Heart right ventricle (tissue), 16 donors: ENCODE results near the gene KCTD10. TPM values are rescaled to one million over a fixed set of nuclear protein-coding genes. Genes with fewer than 3 reads are reported as not detected.
A peak's percentile ranks its signal among the peaks of the same experiment; 100 is the strongest.
"Not testable (repeated sequence)": the region's sequence is repeated elsewhere in the genome, so short reads cannot be mapped to it uniquely, and the experiment has no call there.

Experiments
- ATAC-seq, 8 donors: fragments of 200-7000 bp; cut with Tn5 transposase; one replicate each; pipeline ENCODE4 v1.9.1; 2020; ENCODE audit warnings: mild to moderate bottlenecking in 8 of 8, moderate library complexity in 8 of 8, moderate number of reproducible peaks in 1 of 8
- DNase-seq, 2 donors: peaks; one replicate each; pipeline ENCODE4 v3.0.0-alpha.2; 2020
- H3K27ac ChIP-seq, 10 donors: fragments of 200-600 bp; sonication (generic) in 2 of 10; one replicate each; pipeline versions ENCODE4 v1.5.0 to v1.8.0; 2020 to 2022; ENCODE audit warnings: mild to moderate bottlenecking in 3 of 10
- H3K27me3 ChIP-seq, 7 donors: fragments of 200-600 bp; one replicate each; pipeline ENCODE4 v1.8.0; 2021 to 2022; ENCODE audit warnings: mild to moderate bottlenecking in 2 of 7
- H3K36me3 ChIP-seq, 9 donors: fragments of 200-600 bp; sonication (generic) in 1 of 9; one replicate each; pipeline versions ENCODE4 v1.5.0 to v1.8.0; 2020 to 2022; ENCODE audit warnings: mild to moderate bottlenecking in 2 of 9
- H3K4me1 ChIP-seq, 9 donors: fragments of 200-600 bp; sonication (generic) in 1 of 9; one replicate each; pipeline versions ENCODE4 v1.5.0 to v1.8.0; 2020 to 2022; ENCODE audit warnings: mild to moderate bottlenecking in 4 of 9
- H3K4me3 ChIP-seq, 10 donors: fragments of 200-600 bp; sonication (generic) in 2 of 10; one replicate each; pipeline versions ENCODE4 v1.5.0 to v1.8.0; 2020 to 2022; ENCODE audit warnings: mild to moderate bottlenecking in 7 of 10, moderate library complexity in 2 of 10
- H3K9me3 ChIP-seq, 11 donors: fragments of 200-600 bp in 10 of 11; sonication (generic) in 2 of 11; one replicate each; pipeline versions ENCODE4 v1.5.0 to v1.8.0; 2013 to 2022; ENCODE audit warnings: mild to moderate bottlenecking in 2 of 11, control low read depth in 1 of 11, moderate library complexity in 1 of 11
- CTCF ChIP-seq, 9 donors: fragments of 200-600 bp; sonication (generic) in 2 of 9; IDR thresholded peaks; one replicate each; pipeline versions ENCODE4 v1.5.0 to v1.8.0; 2021 to 2022; ENCODE audit warnings: antibody characterized with exemption in 9 of 9, mild to moderate bottlenecking in 5 of 9, moderate library complexity in 1 of 9
- WGBS, 2 donors: extraction: QIAGEN DNeasy Blood & Tissue Kit; methylation state at CpG; one replicate each; pipeline ENCODE4 v1.1.7; 2013; ENCODE audit warnings: inconsistent platforms in 1 of 2; 5-methylcytosine and 5-hydroxymethylcytosine counted together
- intact Hi-C, 10 donors: fragments of 100-400 bp; cut with DNase I; formaldehyde crosslinking; loops; one replicate each; pipeline versions ENCODE4 v1.11.1 to v1.14.2; 2022
- polyA plus RNA-seq, 2 donors: library from polyadenylated mRNA; stranded (reverse); fragments of 200-250 nt; gene quantifications; one replicate each; pipeline ENCODE4 v1.2.3, GENCODE V29; 2013
- total RNA-seq, 10 donors: library from RNA; stranded (reverse); fragmentation: NEBNext Ultra II Directional in 3 of 10; extraction: Animal tissue kit (Norgen Biotek cat#: 25700) in 3 of 10; gene quantifications; one replicate each; pipeline versions ENCODE4 v1.2.1 to v1.2.4, GENCODE V29; 2021 to 2023
- donor health status: Arrhythmogenic right ventricular cardiomyopathy.
- donor health status: ischemic (EF 13 %, LVEDD 7.1; RV severe dilation, severe dysfunction).
- donor health status: healthy with polysubstance abuse.
- donor health status: DM: no; HTN: yes; CAD: no.
- donor health status: DM: no; HTN: no; CAD: no.
- donor health status: ischemic (EF 25% LVEDD 6.9; RV normal size, moderate dysfunction).
- donor health status: ischemic (EF 25% LVEDD 5.7; RV mildly dilated, moderate dysfunction).
- donor health status: healthy.
- donor health status: DM: yes; HTN: yes; CAD: no.
- donor health status: Ischemic cardiomyopathy.
- donor health status: ischemic (EF 35%, LVEDD 5.7; RV mildly dilated, moderate dysfunction).
- donor health status: nonischemic (EF 11% LVEDD 7.7; RV severe dilation, severe dysfunction).
- donor health status: DM: yes; HTN: yes; CAD: no.
- donor health status: PGD.
- donor health status: ischemic (EF 29% LVEDD 5.4; RV normal size, mild dysfunction).
- donor health status: nonischemic (EF 23%, LVEDD 6.1; RV moderate dilation, normal function).

The KCTD10 gene
- total and polyA plus RNA-seq, 12 donors = 13.6 to 64.9 (median 31.9) TPM

GRCh38 chr12:109432842-109433304 is 44.2 kb downstream of the KCTD10 start:
- peak overlapping the region in 7 of 10 donors; percentile 27 to 79 (median 47) for H3K27ac ChIP-seq
- H3K9me3 ChIP-seq = no peaks in the 10 kb centered on the region
- H3K4me3 ChIP-seq = peak overlapping the region in 5 of 10 donors; percentile 5 to 33 (median 21)
- intact Hi-C loops = loop anchor here in 8 of 10 donors (2.0 to 10.0 kb wide), 5 partner anchors 39 to 342 kb away; partner anchors contain the start of genes KCTD10 (in 6 of the 8) and UBE3B (in 6 of the 8)
- H3K4me1 ChIP-seq = peaks cover 0 to 29% (median 12%) of the 10 kb centered on the region in 9 donors
- ATAC-seq = peak; percentile 49 to 89 (median 76)
- no peaks in the 10 kb centered on the region for H3K36me3 ChIP-seq
- no peaks in the 10 kb centered on the region for H3K27me3 ChIP-seq
- WGBS, 2 donors = 25 to 31% methylated on average over 14 of the region's 14 CpGs
- peak; percentile 66 to 90 (median 84) for TF ChIP-seq CTCF (IDR thresholded peaks at IDR 0.05)
- DNase-seq = peak; percentile 84 to 88

- intact Hi-C loops = loop anchor here in 8 of 10 donors (2.0 to 10.0 kb wide), 5 partner anchors 40 to 342 kb away; partner anchors contain the start of genes KCTD10 (in 6 of the 8) and UBE3B (in 6 of the 8)
- no peak for TF ChIP-seq CTCF (IDR thresholded peaks at IDR 0.05)
- no peaks in the 10 kb centered on the region for H3K9me3 ChIP-seq
- WGBS, 2 donors = 64 to 69% methylated on average over 6 of the region's 6 CpGs
- no peak overlapping the region for H3K4me3 ChIP-seq
- H3K27ac ChIP-seq = peak overlapping the region in 5 of 10 donors; percentile 33 to 79 (median 63)
- no peaks in the 10 kb centered on the region for H3K27me3 ChIP-seq
- DNase-seq = no peak
- no peaks in the 10 kb centered on the region for H3K36me3 ChIP-seq
- ATAC-seq = no peak
- H3K4me1 ChIP-seq = peaks cover 0 to 29% (median 12%) of the 10 kb centered on the region in 9 donors
Observed at GRCh38 chr12:109432431-109432830, 44.7 kb downstream of the KCTD10 start.

GRCh38 chr12:109430244-109430643 is 46.9 kb downstream of the KCTD10 start:
- H3K27me3 ChIP-seq = no peaks in the 10 kb centered on the region
- DNase-seq (no peak), ATAC-seq (no peak)
- H3K4me1 ChIP-seq = peaks cover 0 to 19% (median 12%) of the 10 kb centered on the region in 9 donors
- TF ChIP-seq CTCF (IDR thresholded peaks at IDR 0.05) = no peak
- WGBS, 2 donors = 93 to 96% methylated on average over 6 of the region's 6 CpGs
- intact Hi-C loops = loop anchor here in 6 of 10 donors (5.0 to 10.0 kb wide), 4 partner anchors 42 to 345 kb away; partner anchors contain the start of genes KCTD10 (in 3 of the 6) and UBE3B (in 3 of the 6)
- no peak overlapping the region for H3K27ac ChIP-seq
- H3K36me3 ChIP-seq = no peaks in the 10 kb centered on the region
- H3K9me3 ChIP-seq = no peaks in the 10 kb centered on the region
- H3K4me3 ChIP-seq = no peak overlapping the region

GRCh38 chr12:109428804-109429203 is 48.3 kb downstream of the KCTD10 start:
- H3K4me3 ChIP-seq, H3K27ac ChIP-seq, H3K27me3 ChIP-seq, H3K36me3 ChIP-seq, H3K9me3 ChIP-seq, ATAC-seq, DNase-seq: not testable (repeated sequence)
- H3K4me1 ChIP-seq = peaks cover 0 to 16% (median 12%) of the 10 kb centered on the region in 9 donors
- WGBS, 2 donors = 93 to 94% methylated on average over 3 of the region's 3 CpGs
- intact Hi-C loops = loop anchor here in 7 of 10 donors (2.0 to 10.0 kb wide), 9 partner anchors 33 to 453 kb away; partner anchors contain the start of genes KCTD10 (in 2 of the 7), UBE3B (in 2 of the 7) and GLTP (in 1 of the 7)
